HEK293T (cell line): ENCODE results near the gene ZCWPW2.

ENCODE experiments used
- ARNT ChIP-seq: fragments of 450-650 bp; IDR thresholded peaks from 2 replicates; pipeline ENCODE4 v1.6.1; 2017; ENCODE audit warnings: mild to moderate bottlenecking
- BHLHE40 ChIP-seq: fragments of 450-650 bp; IDR thresholded peaks from 2 replicates; pipeline ENCODE4 v1.6.1; 2016; ENCODE audit warnings: mild to moderate bottlenecking, moderate library complexity, borderline replicate concordance
- CTBP1 ChIP-seq: fragments of 450-650 bp; IDR thresholded peaks from 2 replicates; pipeline ENCODE4 v1.6.1; 2016; ENCODE audit warnings: borderline replicate concordance
- ELF4 ChIP-seq: fragments of 450-650 bp; IDR thresholded peaks from 2 replicates; pipeline ENCODE4 v1.6.1; 2017; ENCODE audit warnings: antibody characterized with exemption
- FOXA1 ChIP-seq: fragments of 450-650 bp; IDR thresholded peaks from 2 replicates; pipeline ENCODE4 v1.6.1; 2016; ENCODE audit warnings: mild to moderate bottlenecking
- FOXK2 ChIP-seq: fragments of 450-650 bp; IDR thresholded peaks from 2 replicates; pipeline ENCODE4 v1.6.1; 2016; ENCODE audit warnings: mild to moderate bottlenecking
- HDGF ChIP-seq: fragments of 450-650 bp; IDR thresholded peaks from 2 replicates; pipeline ENCODE4 v1.6.1; 2017; ENCODE audit warnings: antibody characterized with exemption, borderline replicate concordance
- NFRKB ChIP-seq: fragments of 450-650 bp; IDR thresholded peaks from 2 replicates; pipeline ENCODE4 v1.6.1; 2016; ENCODE audit warnings: mild to moderate bottlenecking, moderate library complexity
- SP1 ChIP-seq: fragments of 450-650 bp; IDR thresholded peaks from 2 replicates; pipeline ENCODE4 v1.6.1; 2017
- SUZ12 ChIP-seq: fragments of 450-650 bp; IDR thresholded peaks from 2 replicates; pipeline ENCODE4 v1.6.1; 2016; ENCODE audit warnings: mild to moderate bottlenecking
- TARDBP ChIP-seq: fragments of 450-650 bp; IDR thresholded peaks from 2 replicates; pipeline ENCODE4 v1.6.1; 2016
- ZNF384 ChIP-seq: fragments of 450-650 bp; IDR thresholded peaks from 2 replicates; pipeline ENCODE4 v1.6.1; 2016
- TF ChIP-seq, protein P1 (sequence below): fragments of 450-650 bp; IDR thresholded peaks from 2 replicates; pipeline ENCODE4 v1.6.1; 2016

DNA sequence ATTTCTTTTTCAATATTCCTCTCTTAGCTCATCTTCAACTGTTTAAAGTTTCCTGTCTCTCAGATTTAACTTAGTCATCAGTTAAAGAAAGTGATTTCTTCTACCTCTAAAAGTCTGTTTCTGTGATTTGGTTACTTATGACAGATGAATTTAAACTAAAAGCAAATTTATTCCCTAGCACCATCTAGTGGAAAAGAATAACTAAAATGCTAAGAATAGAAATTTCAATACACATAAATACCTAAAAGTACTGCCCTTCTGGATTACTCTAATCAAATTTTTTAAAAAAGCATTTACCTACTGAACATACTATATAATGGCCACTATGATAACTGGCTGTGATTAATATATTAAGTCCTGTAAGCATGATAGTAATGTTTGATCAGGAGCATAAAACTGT is 14.0 kb upstream of the ZCWPW2 start:
- TF ChIP-seq SP1 (no peak), CTBP1 (no peak), NFRKB (no peak), FOXK2 (no peak), ARNT (no peak), FOXA1 (no peak), SUZ12 (no peak), BHLHE40 (no peak), HDGF (no peak), ELF4 (no peak), TARDBP (no peak), ZNF384 (no peak)
- TF ChIP-seq, protein P1, sequence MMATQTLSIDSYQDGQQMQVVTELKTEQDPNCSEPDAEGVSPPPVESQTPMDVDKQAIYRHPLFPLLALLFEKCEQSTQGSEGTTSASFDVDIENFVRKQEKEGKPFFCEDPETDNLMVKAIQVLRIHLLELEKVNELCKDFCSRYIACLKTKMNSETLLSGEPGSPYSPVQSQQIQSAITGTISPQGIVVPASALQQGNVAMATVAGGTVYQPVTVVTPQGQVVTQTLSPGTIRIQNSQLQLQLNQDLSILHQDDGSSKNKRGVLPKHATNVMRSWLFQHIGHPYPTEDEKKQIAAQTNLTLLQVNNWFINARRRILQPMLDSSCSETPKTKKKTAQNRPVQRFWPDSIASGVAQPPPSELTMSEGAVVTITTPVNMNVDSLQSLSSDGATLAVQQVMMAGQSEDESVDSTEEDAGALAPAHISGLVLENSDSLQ: no peak
